Neural cell (in vitro differentiated cells): ENCODE measurements around the gene NUP58. TPM values are rescaled to one million over a fixed set of nuclear protein-coding genes. Genes with fewer than 3 reads are reported as not detected.

ENCODE experiments used
- H2AFZ ChIP-seq: fragments of 200-600, 300-800 bp; sonication (generic), shearing (Covaris generic); 2 replicates; pipeline ENCODE4 v1.6.0; 2014; ENCODE audit warnings: low read depth, mild to moderate bottlenecking, antibody characterized with exemption, low read length, moderate library complexity
- H3F3A ChIP-seq: fragments of 200-600 bp; shearing (Covaris generic); 2 replicates; pipeline ENCODE4 v1.6.1; 2016; ENCODE audit warnings: mild to moderate bottlenecking, moderate library complexity, mixed read lengths, antibody characterized with exemption, low read length; ENCODE audit not compliant: insufficient read depth, poor library complexity, severe bottlenecking
- H3K27ac ChIP-seq: fragments of 200-600, 300-800 bp; sonication (generic), shearing (Covaris generic); 2 replicates; pipeline ENCODE4 v1.5.1; 2014; ENCODE audit warnings: mild to moderate bottlenecking, low read length, moderate library complexity
- H3K27me3 ChIP-seq: fragments of 300-800, 200-600 bp; sonication (generic), shearing (Covaris generic); 2 replicates; pipeline ENCODE4 v1.6.0; 2014; ENCODE audit warnings: mild to moderate bottlenecking, low read depth, low read length, moderate library complexity; ENCODE audit not compliant: insufficient read depth
- H3K36me3 ChIP-seq: fragments of 300-800, 200-600 bp; sonication (generic), shearing (Covaris generic); 2 replicates; pipeline ENCODE4 v1.5.1; 2014; ENCODE audit warnings: mild to moderate bottlenecking, antibody characterized with exemption, low read length, moderate library complexity; ENCODE audit not compliant: insufficient read depth
- H3K4me2 ChIP-seq: fragments of 300-800, 200-600 bp; sonication (generic), shearing (Covaris generic); 2 replicates; pipeline ENCODE4 v1.6.0; 2014; ENCODE audit warnings: mild to moderate bottlenecking, low read length
- H3K4me3 ChIP-seq: fragments of 300-800, 200-600 bp; sonication (generic), shearing (Covaris generic); 2 replicates; pipeline ENCODE4 v1.5.1; 2014; ENCODE audit warnings: mild to moderate bottlenecking, low read length, moderate library complexity
- H3K79me2 ChIP-seq: fragments of 200-600 bp; shearing (Covaris generic); replicated peaks from 2 replicates; pipeline ENCODE4 v1.6.0; 2014; ENCODE audit warnings: mild to moderate bottlenecking, low read length, moderate library complexity; ENCODE audit not compliant: insufficient read depth
- H3K9ac ChIP-seq: fragments of 300-800, 200-600 bp; sonication (generic), shearing (Covaris generic); 2 replicates; pipeline ENCODE4 v1.6.1; 2016; ENCODE audit warnings: mild to moderate bottlenecking, low read length, mixed read lengths
- H3K9me2 ChIP-seq: fragments of 200-600 bp; shearing (Covaris generic); 2 replicates; pipeline ENCODE4 v1.6.1; 2016; ENCODE audit warnings: mild to moderate bottlenecking, low read length, mixed read lengths; ENCODE audit not compliant: insufficient read depth
- H3K9me3 ChIP-seq: fragments of 200-600, 300-800 bp; sonication (generic), shearing (Covaris generic); 2 replicates; pipeline ENCODE4 v1.6.1; 2016; ENCODE audit warnings: mild to moderate bottlenecking, mixed run types, low read length, moderate library complexity, mixed read lengths
- H4K20me1 ChIP-seq: fragments of 200-600 bp; shearing (Covaris generic); 2 replicates; pipeline ENCODE4 v1.6.1; 2016; ENCODE audit warnings: mild to moderate bottlenecking, mixed run types; ENCODE audit not compliant: insufficient read depth
- CTCF ChIP-seq: fragments of 450-650 bp; IDR thresholded peaks from 2 replicates; pipeline ENCODE4 v1.5.1; 2014; ENCODE audit warnings: antibody characterized with exemption, mild to moderate bottlenecking, moderate library complexity; ENCODE audit not compliant: poor library complexity, severe bottlenecking
- EP300 ChIP-seq: fragments of 450-650 bp; conservative IDR thresholded peaks from 2 replicates; pipeline ENCODE4 v1.6.1; 2014; ENCODE audit warnings: antibody characterized with exemption, mild to moderate bottlenecking, moderate library complexity; ENCODE audit not compliant: poor library complexity, severe bottlenecking
- EZH2 ChIP-seq: fragments of 200-600, 300-800 bp; shearing (Covaris generic), sonication (generic); IDR thresholded peaks from 2 replicates; pipeline ENCODE4 v1.6.1; 2014; ENCODE audit warnings: antibody characterized with exemption, low read length, borderline replicate concordance, mild to moderate bottlenecking; ENCODE audit not compliant: insufficient read depth, poor library complexity, severe bottlenecking
- MXI1 ChIP-seq: fragments of 450-650 bp; conservative IDR thresholded peaks from 2 replicates; pipeline ENCODE4 v1.6.1; 2014; ENCODE audit warnings: antibody characterized with exemption, mild to moderate bottlenecking; ENCODE audit not compliant: poor library complexity, severe bottlenecking
- POLR2AphosphoS5 ChIP-seq: IDR thresholded peaks from 2 replicates; pipeline ENCODE4 v1.6.1; 2012
- RAD21 ChIP-seq: fragments of 450-650 bp; conservative IDR thresholded peaks from 2 replicates; pipeline ENCODE4 v1.6.1; 2014; ENCODE audit warnings: antibody characterized with exemption, mild to moderate bottlenecking, moderate library complexity
- REST ChIP-seq: IDR thresholded peaks from 2 replicates; pipeline ENCODE4 v1.6.1; 2012; ENCODE audit warnings: borderline replicate concordance
- SMC3 ChIP-seq: fragments of 450-650 bp; conservative IDR thresholded peaks from 2 replicates; pipeline ENCODE4 v1.6.1; 2014; ENCODE audit warnings: antibody characterized with exemption, mild to moderate bottlenecking, moderate library complexity; ENCODE audit not compliant: poor library complexity
- TAF1 ChIP-seq: IDR thresholded peaks from 2 replicates; pipeline ENCODE4 v1.6.1; 2012; ENCODE audit warnings: low read depth
- polyA plus RNA-seq: library from polyadenylated mRNA; depleted of rRNA; stranded (reverse); fragments of >200 nt; gene quantifications from 2 replicates; pipeline ENCODE4 v1.2.3, GENCODE V29; 2014

The NUP58 gene
- polyA plus RNA-seq, 1 donor from 2014 or later = 150 TPM

- no peaks in the 10 kb centered on the region for H4K20me1 ChIP-seq
- H3K4me3 ChIP-seq = peak overlapping the region; percentile 77
- peak overlapping the region; percentile 91 for H3K9ac ChIP-seq
- H3K27me3 ChIP-seq = no peaks in the 10 kb centered on the region
- peak overlapping the region; percentile 71 for H2AFZ ChIP-seq
- peak overlapping the region; percentile 68 for H3K4me2 ChIP-seq
- H3K36me3 ChIP-seq = no peaks in the 10 kb centered on the region
- peak overlapping the region; percentile 85 for H3K27ac ChIP-seq
- no peak for TF ChIP-seq REST
- TF ChIP-seq POLR2AphosphoS5 = peak; percentile 24
- H3F3A ChIP-seq = no peaks in the 10 kb centered on the region
- H3K9me2 ChIP-seq = no peaks in the 10 kb centered on the region
- H3K79me2 ChIP-seq = peaks cover 37% of the 10 kb centered on the region
- no peaks in the 10 kb centered on the region for H3K9me3 ChIP-seq
These were observed 15.0 kb upstream of the NUP58 start for GRCh38 chr13:25286308-25286968.

- H3K27ac ChIP-seq = peak within 1 kb of the TSS; percentile 85
These were observed 14.2 kb upstream of the NUP58 start, which contains the start of gene MTMR6 for GRCh38 chr13:25286969-25287961. TSS of gene MTMR6 (minus strand) at chr13:25287488. CDS start at chr13:25287247, 241 bp downstream.

More at GRCh38 chr13:25286969-25287961, 14.2 kb upstream of the NUP58 start, which contains the start of gene MTMR6:
- H3K27me3 ChIP-seq = no peaks in the 10 kb centered on the region
- H3K79me2 ChIP-seq = peaks cover 37% of the 10 kb centered on the region
- no peaks in the 10 kb centered on the region for H3K9me3 ChIP-seq
- peak within 1 kb of the TSS; percentile 91 for H3K9ac ChIP-seq
- peak within 1 kb of the TSS; percentile 71 for H2AFZ ChIP-seq
- no peaks in the 10 kb centered on the region for H3F3A ChIP-seq
- H4K20me1 ChIP-seq = no peaks in the 10 kb centered on the region
- no peaks in the 10 kb centered on the region for H3K36me3 ChIP-seq
- TF ChIP-seq POLR2AphosphoS5 (peak; percentile 88), SMC3 (peak; percentile 79), EP300 (peak; percentile 69), CTCF (peak; percentile 99), REST (peak; percentile 87), TAF1 (peak; percentile 87), RAD21 (peak; percentile 76), EZH2 (no peak), MXI1 (peak; percentile 81)
- H3K4me2 ChIP-seq = peak within 1 kb of the TSS; percentile 68
- peak within 1 kb of the TSS; percentile 77 for H3K4me3 ChIP-seq
- no peaks in the 10 kb centered on the region for H3K9me2 ChIP-seq
